ENCODE measurements around the gene KIR2DL3. TPM values are rescaled to one million over a fixed set of nuclear protein-coding genes. Genes with fewer than 3 reads are reported as not detected.
"Not testable (repeated sequence)": the region's sequence is repeated elsewhere in the genome, so short reads cannot be mapped to it uniquely, and the experiment has no call there.

Gene KIR2DL3
- total RNA-seq, 2 donors from 2014 or later = not detected

- H3K4me1 ChIP-seq (replicated peaks); H3K9me3 ChIP-seq; intact Hi-C loops (cut with DNase I); H3K27ac ChIP-seq; H3K36me3 ChIP-seq; H3K4me3 ChIP-seq; DNase-seq (ENCODE audit: low spot score); H3K27me3 ChIP-seq (replicated peaks; ENCODE audit: insufficient read depth): not testable (repeated sequence)
- WGBS = 71% methylated on average over 6 of the region's 6 CpGs
These were observed 12.0 kb downstream of the KIR2DL3 start for GRCh38 chr19:54750276-54750675.

GRCh38 chr19:54756204-54757110 is 18.1 kb downstream of the KIR2DL3 start:
- H3K9me3 ChIP-seq; H3K4me3 ChIP-seq; H3K36me3 ChIP-seq; H3K4me1 ChIP-seq (replicated peaks); H3K27me3 ChIP-seq (replicated peaks; ENCODE audit: insufficient read depth); H3K27ac ChIP-seq; intact Hi-C loops (cut with DNase I); DNase-seq (ENCODE audit: low spot score): not testable (repeated sequence)
- 82% methylated on average over 11 of the region's 12 CpGs for WGBS

- intact Hi-C loops (cut with DNase I); H3K9me3 ChIP-seq; H3K36me3 ChIP-seq; DNase-seq (ENCODE audit: low spot score); H3K4me1 ChIP-seq (replicated peaks); H3K27me3 ChIP-seq (replicated peaks; ENCODE audit: insufficient read depth); H3K27ac ChIP-seq; H3K4me3 ChIP-seq: not testable (repeated sequence)
- WGBS = 63% methylated on average over 6 of the region's 6 CpGs
These were observed 20.3 kb downstream of the KIR2DL3 start for GRCh38 chr19:54758577-54758976.

- WGBS = 68% methylated on average over 8 of the region's 8 CpGs
- DNase-seq (ENCODE audit: low spot score); H3K36me3 ChIP-seq; H3K27ac ChIP-seq; H3K27me3 ChIP-seq (replicated peaks; ENCODE audit: insufficient read depth); H3K9me3 ChIP-seq; intact Hi-C loops (cut with DNase I); H3K4me1 ChIP-seq (replicated peaks); H3K4me3 ChIP-seq: not testable (repeated sequence)
These were observed 25.9 kb downstream of the KIR2DL3 start for GRCh38 chr19:54764219-54764618.

- H3K36me3 ChIP-seq; intact Hi-C loops (cut with DNase I); H3K4me3 ChIP-seq; H3K9me3 ChIP-seq; H3K27ac ChIP-seq; H3K27me3 ChIP-seq (replicated peaks; ENCODE audit: insufficient read depth); H3K4me1 ChIP-seq (replicated peaks); DNase-seq (ENCODE audit: low spot score): not testable (repeated sequence)
- 78% methylated on average over 4 of the region's 4 CpGs for WGBS
These were observed 28.2 kb downstream of the KIR2DL3 start for GRCh38 chr19:54766464-54766863.

GRCh38 chr19:54769646-54770045 is 31.3 kb downstream of the KIR2DL3 start, which contains the start of gene KIR2DL1:
TSS of gene KIR2DL1 (plus strand) at chr19:54769793. CDS start at chr19:54769851, 58 bp downstream.
- DNase-seq (ENCODE audit: low spot score); intact Hi-C loops (cut with DNase I); H3K4me1 ChIP-seq (replicated peaks); H3K4me3 ChIP-seq; H3K9me3 ChIP-seq; H3K27ac ChIP-seq; H3K36me3 ChIP-seq; H3K27me3 ChIP-seq (replicated peaks; ENCODE audit: insufficient read depth): not testable (repeated sequence)
- WGBS = 92% methylated on average over 15 of the region's 15 CpGs

GRCh38 chr19:54770511-54770910 is 32.2 kb downstream of the KIR2DL3 start:
- 88% methylated on average over 4 of the region's 4 CpGs for WGBS

GRCh38 chr19:54771018-54771960 is 33.0 kb downstream of the KIR2DL3 start:
- H3K9me3 ChIP-seq; H3K4me1 ChIP-seq (replicated peaks); H3K4me3 ChIP-seq; intact Hi-C loops (cut with DNase I); H3K27me3 ChIP-seq (replicated peaks; ENCODE audit: insufficient read depth); H3K36me3 ChIP-seq; DNase-seq (ENCODE audit: low spot score); H3K27ac ChIP-seq: not testable (repeated sequence)
- 76% methylated on average over 14 of the region's 15 CpGs for WGBS

More at GRCh38 chr19:54770511-54770910, 32.2 kb downstream of the KIR2DL3 start:
- H3K27ac ChIP-seq; DNase-seq (ENCODE audit: low spot score); H3K4me3 ChIP-seq; intact Hi-C loops (cut with DNase I); H3K9me3 ChIP-seq; H3K36me3 ChIP-seq; H3K4me1 ChIP-seq (replicated peaks); H3K27me3 ChIP-seq (replicated peaks; ENCODE audit: insufficient read depth): not testable (repeated sequence)

GRCh38 chr19:54772666-54773065 is 34.4 kb downstream of the KIR2DL3 start:
- H3K4me3 ChIP-seq; DNase-seq (ENCODE audit: low spot score); H3K27ac ChIP-seq; H3K27me3 ChIP-seq (replicated peaks; ENCODE audit: insufficient read depth); H3K36me3 ChIP-seq; intact Hi-C loops (cut with DNase I); H3K4me1 ChIP-seq (replicated peaks); H3K9me3 ChIP-seq: not testable (repeated sequence)
- 51% methylated on average over 2 of the region's 2 CpGs for WGBS

GRCh38 chr19:54775095-54775815 is 36.9 kb downstream of the KIR2DL3 start:
- intact Hi-C loops (cut with DNase I); H3K27me3 ChIP-seq (replicated peaks; ENCODE audit: insufficient read depth); H3K9me3 ChIP-seq; H3K27ac ChIP-seq; DNase-seq (ENCODE audit: low spot score); H3K36me3 ChIP-seq; H3K4me3 ChIP-seq; H3K4me1 ChIP-seq (replicated peaks): not testable (repeated sequence)
- WGBS = 84% methylated on average over 12 of the region's 12 CpGs

- WGBS = 86% methylated on average over 8 of the region's 8 CpGs
- DNase-seq (ENCODE audit: low spot score); H3K4me1 ChIP-seq (replicated peaks); H3K4me3 ChIP-seq; intact Hi-C loops (cut with DNase I); H3K9me3 ChIP-seq; H3K27me3 ChIP-seq (replicated peaks; ENCODE audit: insufficient read depth); H3K36me3 ChIP-seq; H3K27ac ChIP-seq: not testable (repeated sequence)
These were observed 37.5 kb downstream of the KIR2DL3 start for GRCh38 chr19:54775830-54776229.
